ENCODE data around the gene LYSMD4.

GRCh38 chr15:99677540-99678134 lies 55.6 kb downstream of the LYSMD4 start:
- no peak for TF ChIP-seq EZH2 (IDR thresholded peaks at IDR 0.05; ENCODE audit: borderline replicate concordance, low read length)
- no peak for TF ChIP-seq CTCF (conservative IDR thresholded peaks at IDR 0.05 in 1 of 2, IDR thresholded peaks at IDR 0.05 in 1 of 2; ENCODE audit: extremely low read depth in 1 of 2, insufficient read depth in 1 of 2, low read depth in 1 of 2, low read length in 2 of 2)

All from mammary epithelial cell (primary cell).